ENCODE data around the gene CDC20. TPM values are rescaled to one million over a fixed set of nuclear protein-coding genes. Genes with fewer than 3 reads are reported as not detected.

CDC20 gene
- total and polyA plus RNA-seq, 2 of the 8 experiments (the other 6 are each of a cell fraction or from before 2014, with no cell fraction given) = 214 to 221 TPM

GRCh38 chr1:43352351-43352705 lies 6.5 kb upstream of the CDC20 start:
- FAIRE-seq = no peak
- H3K23me2 ChIP-seq (ENCODE audit: low read depth, low read length) = peaks cover 7% of the 10 kb centered on the region
- CTCF ChIA-PET (ENCODE audit: partially characterized antibody) = interaction anchor here (1.0 kb wide), 1 partner anchor 115 kb away, joined by 3 read pairs; no protein-coding TSS in a partner anchor
- TF ChIP-seq CREB1 (IDR thresholded peaks at IDR 0.05) = no peak
- no peak for TF ChIP-seq EP300 (IDR thresholded peaks at IDR 0.05; ENCODE audit: borderline replicate concordance in 1 of 2, low read depth in 2 of 2, low read length in 2 of 2)
- no peak for TF ChIP-seq TCF12 (IDR thresholded peaks at IDR 0.05; ENCODE audit: low read depth, low read length)
- no peak for TF ChIP-seq E2F6 (IDR thresholded peaks at IDR 0.05)
- TF ChIP-seq CBX8 (IDR thresholded peaks at IDR 0.05; ENCODE audit: borderline replicate concordance, low read depth, low read length) = no peak
- no peak for TF ChIP-seq SAP30 (IDR thresholded peaks at IDR 0.05; ENCODE audit: insufficient read depth, insufficient replicate concordance, low read length)
- no peak for TF ChIP-seq BRCA1 (IDR thresholded peaks at IDR 0.05; ENCODE audit: low read depth, low read length)
- TF ChIP-seq CTBP2 (IDR thresholded peaks at IDR 0.05; ENCODE audit: borderline replicate concordance, insufficient read depth, insufficient read length, low read length) = no peak
- no peak for TF ChIP-seq MAX (IDR thresholded peaks at IDR 0.05)
- no peak for TF ChIP-seq NANOG (IDR thresholded peaks at IDR 0.05; ENCODE audit: insufficient read depth, low read depth, low read length, poor library complexity, severe bottlenecking)
- TF ChIP-seq RFX5 (IDR thresholded peaks at IDR 0.05; ENCODE audit: borderline replicate concordance, low read depth, low read length) = no peak

More at GRCh38 chr1:43352351-43352705, 6.5 kb upstream of the CDC20 start:
- no peak overlapping the region for H3K4me3 ChIP-seq (ENCODE audit: extremely low read depth in 1 of 4, insufficient read depth in 2 of 4, low read depth in 3 of 4, low read length in 4 of 4)
- no peak overlapping the region for H4K91ac ChIP-seq (replicated peaks; ENCODE audit: insufficient read length, low read length)
- H2BK5ac ChIP-seq (ENCODE audit: low read depth, low read length) = peak overlapping the region; percentile 73
- no peaks in the 10 kb centered on the region for H3K79me2 ChIP-seq (ENCODE audit: control insufficient read depth in 1 of 2, insufficient read depth in 2 of 2, low read length in 2 of 2)
- H3K23ac ChIP-seq (ENCODE audit: insufficient read length) = no peak overlapping the region
- H3K4me2 ChIP-seq (ENCODE audit: insufficient read depth in 1 of 2, low read depth in 2 of 2, low read length in 2 of 2) = no peak overlapping the region
- peaks cover 4 to 12% (median 8%) of the 10 kb centered on the region in 4 experiments; a peak in 6 of 7 replicates for H3K4me1 ChIP-seq (replicated peaks in 1 of 4; ENCODE audit: control insufficient read depth in 3 of 4, insufficient read depth in 4 of 4, low read length in 3 of 4)
- no peaks in the 10 kb centered on the region for H3K79me1 ChIP-seq (ENCODE audit: low read depth, low read length)
- H3K56ac ChIP-seq (replicated peaks; ENCODE audit: insufficient read length, low read depth, low read length) = no peak overlapping the region
- H2AK5ac ChIP-seq (ENCODE audit: low read depth, low read length) = no peak overlapping the region
- no peaks in the 10 kb centered on the region for H4K20me1 ChIP-seq (replicated peaks in 1 of 2; ENCODE audit: control insufficient read depth in 1 of 2, insufficient read depth in 2 of 2, low read length in 2 of 2)
- 0 out of 2 replicates have a peak overlapping the region, but pooled peaks have one; percentile 43 for H2BK12ac ChIP-seq (ENCODE audit: low read depth, low read length)
- H3K9ac ChIP-seq (replicated peaks in 1 of 4; ENCODE audit: extremely low read depth in 1 of 4, low read depth in 3 of 4, low read length in 3 of 4) = no peak overlapping the region
- peak overlapping the region; percentile 43; the same call in 1 of the 2 replicates for H2BK20ac ChIP-seq (ENCODE audit: low read length)
- H2BK120ac ChIP-seq (replicated peaks; ENCODE audit: low read depth, low read length) = no peak overlapping the region
- peaks cover 0 to 3% (median 0%) of the 10 kb centered on the region in 4 experiments; a peak in 1 of 7 replicates for H3K27me3 ChIP-seq (replicated peaks in 1 of 4; ENCODE audit: control insufficient read depth in 3 of 4, extremely low read depth in 1 of 4, insufficient read depth in 3 of 4, low read length in 3 of 4)
- no peak for DNase-seq (ENCODE audit: low read depth in 1 of 2, low spot score in 2 of 2)
- no peak overlapping the region for H3K18ac ChIP-seq (ENCODE audit: extremely low read depth, low read length)
- POLR2A ChIA-PET (ENCODE audit: partially characterized antibody) = interaction anchor here (1.5 to 1.6 kb wide), 2 partner anchors 11 to 16 kb away, joined by 6 to 11 read pairs; no protein-coding TSS in a partner anchor
- no peak overlapping the region for H4K8ac ChIP-seq (ENCODE audit: extremely low read depth, insufficient read depth, low read length)
- peak overlapping the region; percentile 53; the same call in 1 of the 2 replicates for H2BK15ac ChIP-seq (ENCODE audit: low read length)
- no peaks in the 10 kb centered on the region for H3K36me3 ChIP-seq (ENCODE audit: control insufficient read depth in 2 of 4, insufficient read depth in 4 of 4, low read length in 3 of 4)
- no peak overlapping the region for H3K27ac ChIP-seq (ENCODE audit: low read depth, low read length)
- H3K14ac ChIP-seq (ENCODE audit: insufficient read length) = no peak overlapping the region
- H4K5ac ChIP-seq (ENCODE audit: insufficient read length, low read depth, low read length) = no peak overlapping the region
- H3K9me3 ChIP-seq (ENCODE audit: insufficient read depth in 2 of 2, low read depth in 1 of 2, low read length in 1 of 2) = no peaks in the 10 kb centered on the region
- 92% methylated on average over 2 of the region's 2 CpGs; no CpG with 5 or more reads in 1 of the 2 experiments for WGBS, 2 experiments (ENCODE audit: extremely low coverage in 1 of 2, insufficient coverage in 1 of 2, insufficient read length in 1 of 2, insufficient replicate concordance in 2 of 2, low coverage in 1 of 2, low lambda C conversion rate in 2 of 2, missing lambda C conversion rate in 1 of 2)
- H3K4ac ChIP-seq (replicated peaks; ENCODE audit: insufficient read length, low read depth, low read length) = no peak overlapping the region
- H2AFZ ChIP-seq (ENCODE audit: low read length) = no peak overlapping the region

Measured in H1 (cell line).